Duodenal mucosa (tissue), 2 donors: Measurements from ENCODE around the gene IQUB.

Experiments
- H3K27ac ChIP-seq: one replicate; pipeline ENCODE4 v1.7.0; 2013; ENCODE audit warnings: low read depth, low read length
- H3K27me3 ChIP-seq, 2 donors: one replicate each; pipeline ENCODE4 v1.7.0; 2013; ENCODE audit warnings: low read length in 2 of 2, control low read depth in 1 of 2; ENCODE audit not compliant: insufficient read depth in 2 of 2, control insufficient read depth in 1 of 2
- H3K36me3 ChIP-seq, 2 donors: one replicate each; pipeline ENCODE4 v1.7.0; 2013; ENCODE audit warnings: low read length in 2 of 2, control low read depth in 1 of 2; ENCODE audit not compliant: insufficient read depth in 2 of 2, control insufficient read depth in 1 of 2
- H3K4me1 ChIP-seq, 2 donors: one replicate each; pipeline ENCODE4 v1.7.0; 2013; ENCODE audit warnings: low read length in 2 of 2, control low read depth in 1 of 2; ENCODE audit not compliant: insufficient read depth in 2 of 2, control insufficient read depth in 1 of 2
- H3K4me3 ChIP-seq, 2 donors: one replicate each; pipeline ENCODE4 v1.7.0; 2013; ENCODE audit warnings: low read length in 2 of 2, low read depth in 1 of 2
- H3K9ac ChIP-seq, 2 donors: one replicate each; pipeline ENCODE4 v1.7.0; 2013; ENCODE audit warnings: low read length in 2 of 2, low read depth in 1 of 2
- H3K9me3 ChIP-seq, 2 donors: one replicate each; pipeline ENCODE4 v1.7.0; 2013; ENCODE audit warnings: low read length in 2 of 2, control low read depth in 1 of 2; ENCODE audit not compliant: control insufficient read depth in 1 of 2

IQUB gene

DNA sequence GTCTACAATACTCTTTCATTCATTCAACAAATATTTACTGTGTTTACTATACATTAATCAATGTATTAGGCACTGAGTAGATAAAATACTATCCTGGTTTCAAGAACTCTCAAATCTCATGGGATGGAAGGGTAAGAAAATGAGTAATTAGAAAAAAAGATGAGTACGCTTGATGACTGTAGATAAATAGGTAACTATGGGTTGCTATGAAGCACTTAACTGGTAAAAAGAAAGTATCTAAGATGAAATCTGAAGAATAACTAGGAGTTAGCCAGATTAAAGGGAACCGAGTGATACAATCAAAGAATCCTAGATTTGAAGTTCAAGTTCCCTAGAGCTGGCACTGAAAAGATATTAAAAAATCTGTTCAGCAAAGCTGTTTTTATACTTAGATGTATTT lies 62.1 kb downstream of the IQUB start:
- Histone ChIP-seq H3K36me3 (no peaks in the 10 kb centered on the region), H3K27ac (no peak overlapping the region), H3K27me3 (no peaks in the 10 kb centered on the region), H3K9me3 (no peaks in the 10 kb centered on the region), H3K9ac (no peak overlapping the region), H3K4me3 (no peak overlapping the region), H3K4me1 (no peaks in the 10 kb centered on the region)

DNA sequence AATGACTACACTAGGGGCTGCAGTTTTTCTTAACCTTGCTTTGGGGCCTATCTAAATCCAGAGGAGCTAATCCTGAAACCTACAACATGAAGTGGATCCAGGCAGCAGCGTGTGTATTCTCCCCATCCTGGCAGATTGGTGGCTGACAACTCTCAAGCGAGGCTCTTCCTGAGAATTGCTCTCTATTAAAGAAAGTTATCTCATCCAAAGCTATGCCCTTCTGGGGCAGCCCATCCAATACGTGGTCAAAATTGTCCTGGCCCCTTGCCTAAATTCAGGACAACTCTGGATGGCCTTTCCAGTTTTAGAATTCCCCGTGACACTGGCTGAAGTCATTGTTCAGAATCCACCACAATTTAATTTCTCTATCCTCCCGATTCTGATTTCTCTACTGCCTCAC lies 66.1 kb downstream of the IQUB start:
- Histone ChIP-seq H3K9ac (no peak overlapping the region), H3K4me1 (no peaks in the 10 kb centered on the region), H3K27me3 (no peaks in the 10 kb centered on the region), H3K27ac (no peak overlapping the region), H3K36me3 (no peaks in the 10 kb centered on the region), H3K9me3 (no peaks in the 10 kb centered on the region), H3K4me3 (no peak overlapping the region)

DNA sequence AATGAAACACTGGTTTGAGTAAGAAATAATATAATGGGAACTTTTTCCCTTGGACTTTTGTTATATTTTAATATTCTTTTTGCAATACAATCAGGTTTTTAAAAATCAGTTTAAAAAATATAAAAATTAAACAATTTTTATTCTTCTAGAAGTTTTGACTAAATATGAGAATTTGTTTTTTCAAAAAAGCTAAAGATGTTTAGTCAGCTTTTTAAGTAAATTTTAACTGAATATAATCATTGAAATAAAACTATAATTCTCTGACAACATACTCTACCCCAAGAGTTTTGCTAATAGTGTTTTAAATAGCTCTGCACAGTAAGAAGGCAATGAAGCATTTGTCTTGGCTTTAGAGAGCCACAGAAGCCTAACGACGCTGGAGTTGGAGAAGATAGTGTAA lies 70.5 kb downstream of the IQUB start:
- no peaks in the 10 kb centered on the region for H3K27me3 ChIP-seq
- no peak overlapping the region for H3K9ac ChIP-seq
- no peaks in the 10 kb centered on the region for H3K4me1 ChIP-seq
- H3K36me3 ChIP-seq: no peaks in the 10 kb centered on the region
- H3K9me3 ChIP-seq: no peaks in the 10 kb centered on the region
- H3K27ac ChIP-seq: no peak overlapping the region
- no peak overlapping the region for H3K4me3 ChIP-seq

DNA sequence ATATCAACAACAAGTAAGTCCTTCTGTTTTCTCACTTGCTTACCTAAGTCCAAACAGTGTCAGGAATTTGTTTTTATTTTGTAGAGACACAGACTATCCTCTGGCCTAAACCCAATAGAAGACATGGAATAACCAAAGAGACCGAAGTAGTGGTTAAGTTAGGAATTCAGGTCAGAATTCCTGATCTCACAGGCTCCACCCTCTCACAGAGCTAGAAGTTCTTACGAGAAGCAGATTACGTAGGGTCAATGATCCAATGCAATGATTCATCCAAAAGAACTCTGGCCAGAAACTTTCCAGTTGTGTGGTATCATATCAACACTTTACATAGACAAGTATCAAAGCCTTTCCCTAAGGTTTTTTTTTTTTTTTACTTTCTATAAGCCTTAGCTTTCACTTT lies 73.8 kb downstream of the IQUB start:
- H3K36me3 ChIP-seq: no peaks in the 10 kb centered on the region
- H3K4me1 ChIP-seq: no peaks in the 10 kb centered on the region
- no peak overlapping the region for H3K9ac ChIP-seq
- H3K27ac ChIP-seq: no peak overlapping the region
- H3K9me3 ChIP-seq: no peaks in the 10 kb centered on the region
- no peaks in the 10 kb centered on the region for H3K27me3 ChIP-seq
- H3K4me3 ChIP-seq: no peak overlapping the region

DNA sequence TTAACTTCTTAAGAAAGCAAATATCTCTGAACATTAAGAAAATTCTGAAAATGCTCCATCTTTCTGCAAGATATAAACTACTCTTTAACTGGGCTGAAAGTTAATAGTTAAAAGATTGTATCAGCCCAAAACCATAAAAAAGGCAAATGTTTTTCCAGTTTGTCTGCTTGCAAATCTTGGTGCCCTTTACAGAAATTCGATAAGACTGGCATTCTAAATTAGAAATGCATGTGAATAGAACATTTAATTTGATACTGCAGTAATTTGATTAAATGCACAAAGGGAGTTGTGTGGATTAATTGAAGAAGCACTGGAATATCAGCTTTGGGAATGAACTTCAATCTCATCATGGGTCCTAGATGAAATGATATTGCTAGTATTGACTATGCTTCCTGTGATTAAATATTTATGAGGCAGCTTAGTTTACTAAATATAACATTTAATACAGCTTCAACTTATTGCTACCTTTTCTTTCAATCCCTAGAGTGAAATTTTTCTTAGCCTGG lies 78.4 kb downstream of the IQUB start:
- Histone ChIP-seq H3K27ac (no peak overlapping the region), H3K4me1 (no peaks in the 10 kb centered on the region), H3K9ac (no peak overlapping the region)

DNA sequence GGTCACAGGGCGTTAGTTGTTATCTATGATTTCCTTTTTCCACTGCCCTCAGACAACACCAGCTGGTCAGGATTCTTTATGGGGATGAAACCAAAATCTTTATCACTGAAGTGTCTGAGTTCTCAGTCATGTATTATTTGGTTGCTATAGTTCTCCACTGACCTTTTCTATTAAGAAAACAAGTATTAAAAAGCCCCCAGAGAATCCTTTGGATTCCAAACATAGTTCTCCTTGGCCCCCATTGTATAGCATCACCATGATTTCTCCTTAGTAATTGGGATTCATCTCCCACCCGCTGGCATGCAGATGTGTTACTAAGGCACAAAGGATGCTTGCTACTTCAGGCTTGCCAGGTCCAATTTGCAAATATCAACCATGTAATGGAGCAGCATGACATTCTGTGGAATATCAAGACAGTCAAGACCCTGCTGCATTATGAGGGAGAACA lies 94.3 kb downstream of the IQUB start:
- H3K9ac ChIP-seq: no peak overlapping the region
- H3K4me1 ChIP-seq: no peaks in the 10 kb centered on the region
- H3K9me3 ChIP-seq: no peaks in the 10 kb centered on the region
- H3K4me3 ChIP-seq: no peak overlapping the region
- H3K27me3 ChIP-seq: no peaks in the 10 kb centered on the region
- H3K36me3 ChIP-seq: no peaks in the 10 kb centered on the region
- no peak overlapping the region for H3K27ac ChIP-seq

More for the DNA sequence above, 78.4 kb downstream of the IQUB start:
- no peaks in the 10 kb centered on the region for H3K27me3 ChIP-seq
- H3K36me3 ChIP-seq: no peaks in the 10 kb centered on the region
- peaks cover 0 to 4% of the 10 kb centered on the region in 2 donors for H3K9me3 ChIP-seq
- no peak overlapping the region for H3K4me3 ChIP-seq

GRCh38 chr7:123439191-123439590 lies 95.2 kb downstream of the IQUB start:
- no peaks in the 10 kb centered on the region for H3K27me3 ChIP-seq
- no peak overlapping the region for H3K9ac ChIP-seq
- H3K27ac ChIP-seq: no peak overlapping the region
- no peak overlapping the region for H3K4me3 ChIP-seq
- H3K36me3 ChIP-seq: no peaks in the 10 kb centered on the region
- no peaks in the 10 kb centered on the region for H3K4me1 ChIP-seq
- no peaks in the 10 kb centered on the region for H3K9me3 ChIP-seq

DNA sequence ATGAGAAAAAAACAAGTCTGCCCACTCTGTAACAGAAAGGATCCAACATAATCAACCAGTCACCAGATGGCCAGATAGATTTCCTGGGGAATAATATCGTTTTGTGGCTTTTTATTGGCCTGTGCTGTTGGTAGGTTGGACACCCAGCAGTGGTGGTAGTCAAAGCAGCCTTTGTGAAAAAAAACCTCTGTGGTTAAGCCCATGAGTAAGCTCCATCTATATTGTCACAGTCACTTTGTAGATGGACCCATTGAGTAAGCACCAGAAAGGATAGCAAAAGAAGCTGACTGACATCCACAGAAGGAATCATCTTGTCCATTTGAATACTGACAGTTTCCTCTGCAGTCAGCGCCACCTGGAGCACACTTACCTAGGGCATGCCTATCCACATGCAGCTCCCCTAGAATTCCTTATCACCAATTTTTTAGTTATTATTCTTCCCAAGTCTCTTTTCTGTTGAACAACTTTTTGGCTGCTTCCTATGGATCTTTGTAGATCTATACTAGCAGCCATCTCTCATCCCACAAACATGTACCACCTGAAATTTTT lies 96.9 kb downstream of the IQUB start:
- H3K9ac ChIP-seq: no peak overlapping the region
- H3K36me3 ChIP-seq: no peaks in the 10 kb centered on the region
- no peaks in the 10 kb centered on the region for H3K9me3 ChIP-seq
- H3K27me3 ChIP-seq: no peaks in the 10 kb centered on the region
- no peak overlapping the region for H3K4me3 ChIP-seq
- H3K4me1 ChIP-seq: no peaks in the 10 kb centered on the region
- H3K27ac ChIP-seq: no peak overlapping the region

- Histone ChIP-seq H3K9ac (no peak overlapping the region), H3K4me1 (no peaks in the 10 kb centered on the region), H3K27ac (no peak overlapping the region), H3K4me3 (no peak overlapping the region), H3K27me3 (no peaks in the 10 kb centered on the region), H3K9me3 (no peaks in the 10 kb centered on the region), H3K36me3 (no peaks in the 10 kb centered on the region)
Measured at GRCh38 chr7:123435080-123435700, 99.2 kb downstream of the IQUB start.

DNA sequence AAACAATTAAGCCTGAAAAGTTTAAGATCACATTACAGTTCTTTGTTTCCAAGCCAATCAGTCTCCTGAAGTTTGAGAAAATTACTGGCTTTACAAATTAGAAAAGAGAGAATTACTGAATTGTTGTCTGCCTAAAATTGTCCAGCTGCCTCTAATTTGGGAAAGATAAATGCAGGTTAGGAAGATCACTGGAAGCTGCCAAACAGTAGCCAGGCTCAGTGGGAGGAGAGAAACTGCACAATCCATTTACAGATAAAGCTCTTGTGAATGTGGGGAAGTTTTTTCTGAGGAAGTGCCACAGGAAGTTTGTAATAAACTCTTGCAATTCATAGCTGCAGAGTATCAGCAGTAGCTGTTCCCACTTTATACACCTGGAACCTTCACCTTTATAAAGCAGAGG lies 100.7 kb downstream of the IQUB start:
- no peak overlapping the region for H3K27ac ChIP-seq
- H3K36me3 ChIP-seq: no peaks in the 10 kb centered on the region
- H3K27me3 ChIP-seq: no peaks in the 10 kb centered on the region
- H3K9ac ChIP-seq: no peak overlapping the region
- no peaks in the 10 kb centered on the region for H3K9me3 ChIP-seq
- no peaks in the 10 kb centered on the region for H3K4me1 ChIP-seq
- no peak overlapping the region for H3K4me3 ChIP-seq
